Esophagus squamous epithelium (tissue), 5 donors: Measurements from ENCODE around the gene RAB8A. TPM values are rescaled to one million over a fixed set of nuclear protein-coding genes. Genes with fewer than 3 reads are reported as not detected.

Source experiments
- DNase-seq: peaks from one replicate; lab custom pipeline; 2025; lab: John Stamatoyannopoulos, UW
- H3K27ac ChIP-seq, 4 donors: fragments of 200-600 bp; sonication (generic); one replicate each; pipeline ENCODE4 v1.5.1; 2016 to 2019; ENCODE audit warnings: mild to moderate bottlenecking in 1 of 4
- H3K27me3 ChIP-seq, 4 donors: fragments of 200-600 bp; sonication (generic); 1 replicate in 3 of 4; 2 replicates in 1 of 4; pipeline versions ENCODE4 v1.5.1 to v1.6.0; 2017 to 2021; ENCODE audit warnings: antibody characterized with exemption in 1 of 4
- H3K36me3 ChIP-seq, 3 donors: fragments of 200-600 bp; sonication (generic); one replicate each; pipeline ENCODE4 v1.5.1; 2016 to 2019
- H3K4me1 ChIP-seq, 3 donors: fragments of 200-600 bp; sonication (generic); one replicate each; pipeline ENCODE4 v1.5.1; 2017 to 2019
- H3K4me3 ChIP-seq, 4 donors: fragments of 200-600 bp; sonication (generic); 1 replicate in 3 of 4; 2 replicates in 1 of 4; pipeline ENCODE4 v1.5.1; 2016 to 2019; ENCODE audit warnings: mild to moderate bottlenecking in 2 of 4, moderate library complexity in 1 of 4
- H3K9me3 ChIP-seq, 3 donors: fragments of 200-600 bp; sonication (generic); one replicate each; pipeline ENCODE4 v1.5.1; 2016 to 2019
- POLR2A ChIP-seq, 4 donors: fragments of 450-650 bp; IDR thresholded peaks; one replicate each; pipeline ENCODE4 v1.6.1; 2017; ENCODE audit warnings: antibody characterized with exemption in 4 of 4, mild to moderate bottlenecking in 4 of 4, moderate library complexity in 3 of 4
- WGBS, 2 donors: methylation state at CpG; one replicate each; pipeline ENCODE4 v1.1.5; 2018; 5-methylcytosine and 5-hydroxymethylcytosine counted together
- intact Hi-C: fragments of 100-400 bp; cut with DNase I; formaldehyde crosslinking; loops from one replicate; pipeline ENCODE4 v1.15.0; 2022
- total RNA-seq, 4 donors: library from RNA; depleted of rRNA; stranded (reverse); fragments of >200 nt; gene quantifications; one replicate each; pipeline ENCODE4 v1.1.0, GENCODE V29; 2016
- TF ChIP-seq, protein P1 (sequence below), 6 experiments: fragments of 450-650 bp in 4 of 6; fragments of 200-600 bp in 2 of 6; sonication (generic) in 2 of 6; IDR thresholded peaks; one replicate each; pipeline ENCODE4 v1.5.1; 2016 to 2019; ENCODE audit warnings: antibody characterized with exemption in 6 of 6, mild to moderate bottlenecking in 4 of 6, moderate library complexity in 4 of 6
- donor health status: DM: yes; HTN: yes; CAD: no.

The RAB8A gene
- total RNA-seq, 4 donors from 2014 or later, result 39.5 to 70.9 (median 46.4) TPM

DNA sequence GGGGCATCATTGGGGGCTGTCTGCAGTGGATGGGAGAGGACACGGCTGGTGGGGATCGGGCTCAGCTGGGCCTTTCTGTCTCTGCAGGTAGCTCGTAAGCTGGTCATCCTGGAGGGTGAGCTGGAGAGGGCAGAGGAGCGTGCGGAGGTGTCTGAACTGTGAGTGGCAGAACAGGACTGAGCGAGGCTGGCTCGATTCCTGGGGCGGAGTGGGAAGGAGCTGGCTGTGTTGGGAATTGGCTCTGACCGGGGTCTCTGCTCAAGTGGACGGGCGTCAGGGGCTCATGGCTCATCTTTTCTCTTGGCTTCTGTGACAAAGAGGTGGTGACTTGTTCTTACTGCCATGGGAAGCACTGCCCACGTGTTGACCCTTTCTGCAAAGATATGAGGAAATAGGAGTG lies 23.7 kb upstream of the RAB8A start:
- no peak for DNase-seq
- no peak overlapping the region for H3K4me3 ChIP-seq
- peaks cover 76 to 100% (median 87%) of the 10 kb centered on the region in 3 donors for H3K36me3 ChIP-seq
- WGBS, 2 donors, result 35 to 62% methylated on average over 9 to 12 of the region's 12 CpGs
- H3K27me3 ChIP-seq, result no peaks in the 10 kb centered on the region
- H3K27ac ChIP-seq, result peak overlapping the region; percentile 28 to 78 (median 68)
- H3K4me1 ChIP-seq, result peaks cover 22 to 62% (median 25%) of the 10 kb centered on the region in 3 donors
- H3K9me3 ChIP-seq, result no peaks in the 10 kb centered on the region
- intact Hi-C loops, result no loop called here
- TF ChIP-seq, protein P1, sequence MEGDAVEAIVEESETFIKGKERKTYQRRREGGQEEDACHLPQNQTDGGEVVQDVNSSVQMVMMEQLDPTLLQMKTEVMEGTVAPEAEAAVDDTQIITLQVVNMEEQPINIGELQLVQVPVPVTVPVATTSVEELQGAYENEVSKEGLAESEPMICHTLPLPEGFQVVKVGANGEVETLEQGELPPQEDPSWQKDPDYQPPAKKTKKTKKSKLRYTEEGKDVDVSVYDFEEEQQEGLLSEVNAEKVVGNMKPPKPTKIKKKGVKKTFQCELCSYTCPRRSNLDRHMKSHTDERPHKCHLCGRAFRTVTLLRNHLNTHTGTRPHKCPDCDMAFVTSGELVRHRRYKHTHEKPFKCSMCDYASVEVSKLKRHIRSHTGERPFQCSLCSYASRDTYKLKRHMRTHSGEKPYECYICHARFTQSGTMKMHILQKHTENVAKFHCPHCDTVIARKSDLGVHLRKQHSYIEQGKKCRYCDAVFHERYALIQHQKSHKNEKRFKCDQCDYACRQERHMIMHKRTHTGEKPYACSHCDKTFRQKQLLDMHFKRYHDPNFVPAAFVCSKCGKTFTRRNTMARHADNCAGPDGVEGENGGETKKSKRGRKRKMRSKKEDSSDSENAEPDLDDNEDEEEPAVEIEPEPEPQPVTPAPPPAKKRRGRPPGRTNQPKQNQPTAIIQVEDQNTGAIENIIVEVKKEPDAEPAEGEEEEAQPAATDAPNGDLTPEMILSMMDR (IDR thresholded peaks at IDR 0.05), result no peak
- TF ChIP-seq POLR2A (IDR thresholded peaks at IDR 0.05), result no peak

DNA sequence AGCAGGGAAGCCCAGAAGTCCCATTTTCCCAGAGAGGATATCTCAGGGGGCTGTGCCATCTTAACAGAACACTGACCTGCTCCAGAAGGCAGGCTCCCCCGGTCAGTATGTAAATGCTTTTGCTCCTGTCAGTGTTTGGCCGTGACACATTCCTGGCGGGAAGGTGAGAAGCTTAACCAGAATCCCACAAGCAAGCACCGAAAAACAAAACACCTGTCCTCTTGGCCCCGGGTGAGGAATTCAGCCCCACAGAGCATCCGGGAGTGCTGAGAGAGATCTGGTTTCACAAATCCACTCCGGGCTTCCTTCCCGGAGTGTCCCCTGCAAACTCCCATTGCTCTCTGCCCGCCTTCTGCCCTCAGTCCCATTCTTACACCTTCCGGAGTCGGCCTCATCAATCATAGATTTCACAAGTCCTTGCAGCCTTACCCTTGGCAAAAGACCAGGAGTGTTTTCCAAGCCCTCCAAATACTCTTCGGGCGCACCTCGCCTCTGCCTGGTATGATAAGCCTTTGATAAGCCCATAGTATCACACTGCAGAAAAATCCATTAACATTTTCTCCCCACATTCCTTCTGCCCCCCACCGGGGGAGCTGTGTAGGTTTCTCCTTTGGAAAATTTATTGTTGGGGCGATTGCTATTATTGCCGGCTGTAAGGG lies 23.2 kb upstream of the RAB8A start:
- Histone ChIP-seq H3K36me3 (peaks cover 79 to 100% (median 89%) of the 10 kb centered on the region in 3 donors), H3K4me3 (no peak overlapping the region), H3K27me3 (no peaks in the 10 kb centered on the region), H3K27ac (peak overlapping the region; percentile 28 to 78 (median 68)), H3K4me1 (peaks cover 21 to 56% (median 25%) of the 10 kb centered on the region in 3 donors), H3K9me3 (no peaks in the 10 kb centered on the region)
- DNase-seq, result no peak
- TF ChIP-seq POLR2A (IDR thresholded peaks at IDR 0.05), result no peak
- TF ChIP-seq, protein P1 (IDR thresholded peaks at IDR 0.05), result peak in 2 of 6 experiments; percentile 2 to 13
- WGBS, 2 donors, result 36 to 48% methylated on average over 16 of the region's 17 CpGs
- intact Hi-C loops, result no loop called here

DNA sequence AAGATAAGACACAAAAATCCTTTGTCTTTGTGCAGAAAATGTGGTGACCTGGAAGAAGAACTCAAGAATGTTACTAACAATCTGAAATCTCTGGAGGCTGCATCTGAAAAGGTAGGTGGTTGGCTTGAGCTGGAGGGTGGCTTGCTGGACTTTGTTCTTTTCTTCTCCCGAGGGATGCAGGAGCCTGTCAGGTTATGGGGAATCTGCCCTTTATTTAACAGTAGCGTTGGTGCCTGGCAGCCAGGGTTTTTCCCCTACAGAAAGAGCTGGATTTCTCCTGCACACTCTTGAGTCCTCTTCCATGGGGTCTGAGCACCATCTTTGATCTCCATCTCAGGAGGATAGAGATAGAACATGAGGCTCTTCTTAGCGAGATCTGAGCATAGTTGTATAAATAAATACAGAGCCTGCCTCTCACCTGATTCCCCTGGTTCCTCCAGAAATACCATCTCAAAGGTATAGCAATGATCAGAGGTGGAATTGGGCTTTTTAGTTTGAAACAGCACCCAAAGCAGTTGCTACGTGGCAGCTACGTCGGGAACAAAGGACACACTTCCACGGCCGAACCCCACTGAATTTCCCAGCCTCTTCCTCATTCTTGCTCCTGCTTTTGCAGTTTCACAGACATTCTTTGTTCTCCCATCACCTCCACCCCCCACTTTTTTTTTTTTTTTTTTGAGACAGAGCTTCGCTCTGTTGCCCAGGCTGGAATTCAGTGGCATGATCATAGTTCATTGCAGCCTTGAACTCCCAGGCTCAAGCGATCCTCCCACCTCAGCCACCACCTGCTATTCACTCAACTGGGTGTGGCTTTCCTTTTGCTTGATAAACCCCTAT lies 22.5 kb upstream of the RAB8A start:
- DNase-seq, result no peak
- intact Hi-C loops, result no loop called here
- no peak for TF ChIP-seq POLR2A (IDR thresholded peaks at IDR 0.05)
- TF ChIP-seq, protein P1 (IDR thresholded peaks at IDR 0.05), result no peak
- Histone ChIP-seq H3K27ac (peak overlapping the region in 3 of 4 donors; percentile 61 to 78 (median 75)), H3K36me3 (peaks cover 84 to 100% (median 89%) of the 10 kb centered on the region in 3 donors), H3K4me3 (no peak overlapping the region), H3K9me3 (no peaks in the 10 kb centered on the region), H3K4me1 (peaks cover 18 to 49% (median 26%) of the 10 kb centered on the region in 3 donors), H3K27me3 (no peaks in the 10 kb centered on the region)
- 66 to 77% methylated on average over 10 of the region's 10 CpGs for WGBS, 2 donors

DNA sequence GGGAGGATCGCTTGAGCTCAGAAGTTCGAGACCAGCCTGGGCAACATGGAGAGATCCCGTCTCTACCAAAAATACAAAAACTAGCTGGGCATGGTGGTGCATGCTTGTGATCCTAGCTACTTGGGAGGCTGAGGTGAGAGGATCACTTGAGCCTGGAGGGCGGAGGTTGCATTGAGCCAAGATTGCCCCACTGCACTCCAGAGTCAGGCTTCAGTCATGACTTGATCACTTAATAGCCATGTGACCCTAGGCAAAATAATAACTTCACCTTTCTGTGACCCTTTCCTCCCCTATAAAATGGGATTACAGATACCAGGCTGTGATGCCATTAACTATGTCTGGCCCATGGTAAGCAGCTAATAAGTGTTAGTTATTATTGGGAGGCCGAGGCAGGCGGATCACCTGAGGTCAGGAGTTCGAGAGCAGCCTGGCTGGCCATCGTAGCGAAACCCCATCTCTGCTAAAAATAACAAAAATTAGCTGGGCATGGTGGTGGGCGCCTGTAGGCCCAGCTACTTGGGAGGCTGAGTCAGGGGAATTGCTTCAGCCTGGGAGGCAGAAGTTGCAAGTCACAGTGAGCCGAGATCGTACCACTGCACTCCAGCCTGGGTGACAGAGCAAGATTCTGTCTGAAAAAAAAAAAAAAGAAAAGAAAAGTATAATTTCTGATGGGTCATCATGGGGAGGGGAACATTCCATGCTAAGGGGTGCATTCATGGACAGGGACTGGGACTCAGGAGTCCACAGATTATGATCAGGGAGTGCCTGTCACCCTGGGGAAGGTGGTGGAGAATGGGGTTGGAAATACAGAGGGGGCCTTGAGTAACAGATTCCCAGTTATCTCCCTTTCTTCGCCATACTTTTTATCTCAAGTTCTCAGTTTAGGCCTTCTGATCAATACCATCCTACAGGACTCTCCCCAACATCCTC lies 19.9 kb upstream of the RAB8A start:
- Histone ChIP-seq H3K4me1 (peaks cover 16 to 49% (median 33%) of the 10 kb centered on the region in 3 donors), H3K9me3 (no peaks in the 10 kb centered on the region), H3K27me3 (no peaks in the 10 kb centered on the region), H3K36me3 (peaks cover 79 to 99% (median 84%) of the 10 kb centered on the region in 3 donors), H3K4me3 (no peak overlapping the region), H3K27ac (peak overlapping the region in 3 of 4 donors; percentile 42 to 81 (median 81))
- intact Hi-C loops, result no loop called here
- WGBS, 2 donors, result 89 to 97% methylated on average over 13 of the region's 13 CpGs
- TF ChIP-seq POLR2A (IDR thresholded peaks at IDR 0.05), result no peak
- TF ChIP-seq, protein P1 (IDR thresholded peaks at IDR 0.05), result no peak
- DNase-seq, result no peak
